NCI-H1105 treated with DMSO at 0.1 percent for 48 hours (cell line): Measurements from ENCODE around the gene ABHD17C.
A peak's percentile ranks its signal among the peaks of the same experiment; 100 is the strongest.

ENCODE experiments used
- DNase-seq: peaks from one replicate; lab custom pipeline; 2025; lab: John Stamatoyannopoulos, UW

ABHD17C gene

DNA sequence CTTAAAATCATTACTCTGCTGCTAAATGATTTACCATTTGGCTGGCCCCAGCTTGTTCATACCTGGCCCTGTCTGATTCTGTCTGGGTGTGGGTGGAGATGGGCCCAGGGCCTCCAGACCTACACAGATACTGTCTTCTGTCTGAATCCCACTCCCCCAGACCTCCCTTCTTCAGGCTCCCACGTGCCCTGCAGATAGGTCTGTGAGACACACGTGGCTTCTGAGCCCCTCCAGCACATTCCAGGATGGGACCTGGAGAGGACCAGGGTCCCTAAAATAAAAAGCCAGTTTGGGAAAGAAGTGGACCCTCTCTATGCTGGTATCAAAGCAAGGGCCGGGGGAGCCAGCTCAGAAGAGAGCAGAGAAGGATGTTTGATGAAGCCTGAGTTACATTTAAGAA, 69.4 kb downstream of the ABHD17C start:
- no peak for DNase-seq

DNA sequence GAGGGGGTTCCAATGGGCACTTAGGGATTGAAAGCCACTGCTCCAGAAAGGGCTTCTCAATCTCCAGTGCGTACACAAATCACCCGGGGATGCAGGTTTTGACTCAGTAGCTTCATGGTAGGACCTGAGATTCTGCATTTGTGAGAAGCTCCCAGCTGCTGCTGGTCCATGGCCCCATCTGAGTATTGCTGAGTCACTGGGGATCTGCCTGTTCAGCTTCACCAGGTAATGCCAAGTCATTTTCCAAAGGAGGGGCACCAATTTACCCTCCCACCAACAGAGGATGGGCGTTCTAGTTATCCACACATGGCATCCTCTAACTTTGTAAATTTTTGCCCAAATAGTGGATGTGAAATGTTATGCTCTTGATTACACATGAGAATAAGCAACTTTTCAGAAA, 71.2 kb downstream of the ABHD17C start:
- no peak for DNase-seq

DNA sequence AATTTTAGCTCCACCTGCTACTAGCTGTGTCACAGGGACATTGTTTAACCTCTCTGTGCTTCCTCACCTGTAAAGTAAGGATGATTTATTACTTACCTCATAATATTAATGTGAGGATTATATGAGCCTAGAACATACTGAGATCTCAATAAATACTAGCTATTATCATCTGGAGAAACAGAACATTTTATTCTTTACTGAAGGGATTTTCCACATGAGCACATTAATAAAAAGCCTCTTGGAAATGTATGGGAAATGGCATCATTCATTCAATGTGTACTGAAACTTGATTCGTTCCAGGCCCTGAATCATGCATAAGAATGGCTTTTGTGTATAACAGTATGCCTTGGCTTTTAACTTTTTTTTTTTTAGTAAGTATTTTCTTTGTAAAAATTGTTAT, 73.0 kb downstream of the ABHD17C start:
- DNase-seq: no peak

DNA sequence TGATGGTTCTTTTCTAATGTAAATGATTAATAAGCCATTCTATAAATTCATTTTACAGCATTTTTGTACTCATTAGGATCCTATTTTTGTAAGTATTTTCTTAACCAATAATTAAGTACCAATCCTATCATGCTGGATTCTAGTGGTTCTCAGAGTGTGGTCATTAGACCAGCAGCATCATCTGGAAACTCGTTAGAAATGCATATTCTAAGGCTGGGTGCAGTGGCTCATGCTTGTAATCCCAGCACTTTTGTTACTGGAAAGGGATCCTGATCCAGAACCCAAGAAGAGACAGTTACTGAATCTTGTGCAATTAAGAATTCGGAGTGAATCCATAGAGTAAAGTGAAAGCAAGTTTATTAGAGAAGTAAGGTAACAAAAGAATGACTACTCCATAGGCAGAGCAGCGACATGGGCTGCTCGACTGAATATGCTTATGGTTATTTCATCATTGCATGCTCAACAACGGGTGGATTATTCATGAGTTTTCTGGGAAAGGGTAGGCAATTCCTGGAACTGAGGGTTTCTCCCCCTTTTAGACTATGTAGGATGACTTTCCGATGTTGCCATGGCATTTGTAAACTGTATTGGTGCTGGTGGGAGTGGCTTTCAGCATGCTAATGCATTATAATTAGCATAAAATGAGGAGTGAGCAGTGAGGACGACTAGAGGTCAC, 74.2 kb downstream of the ABHD17C start:
- no peak for DNase-seq

DNA sequence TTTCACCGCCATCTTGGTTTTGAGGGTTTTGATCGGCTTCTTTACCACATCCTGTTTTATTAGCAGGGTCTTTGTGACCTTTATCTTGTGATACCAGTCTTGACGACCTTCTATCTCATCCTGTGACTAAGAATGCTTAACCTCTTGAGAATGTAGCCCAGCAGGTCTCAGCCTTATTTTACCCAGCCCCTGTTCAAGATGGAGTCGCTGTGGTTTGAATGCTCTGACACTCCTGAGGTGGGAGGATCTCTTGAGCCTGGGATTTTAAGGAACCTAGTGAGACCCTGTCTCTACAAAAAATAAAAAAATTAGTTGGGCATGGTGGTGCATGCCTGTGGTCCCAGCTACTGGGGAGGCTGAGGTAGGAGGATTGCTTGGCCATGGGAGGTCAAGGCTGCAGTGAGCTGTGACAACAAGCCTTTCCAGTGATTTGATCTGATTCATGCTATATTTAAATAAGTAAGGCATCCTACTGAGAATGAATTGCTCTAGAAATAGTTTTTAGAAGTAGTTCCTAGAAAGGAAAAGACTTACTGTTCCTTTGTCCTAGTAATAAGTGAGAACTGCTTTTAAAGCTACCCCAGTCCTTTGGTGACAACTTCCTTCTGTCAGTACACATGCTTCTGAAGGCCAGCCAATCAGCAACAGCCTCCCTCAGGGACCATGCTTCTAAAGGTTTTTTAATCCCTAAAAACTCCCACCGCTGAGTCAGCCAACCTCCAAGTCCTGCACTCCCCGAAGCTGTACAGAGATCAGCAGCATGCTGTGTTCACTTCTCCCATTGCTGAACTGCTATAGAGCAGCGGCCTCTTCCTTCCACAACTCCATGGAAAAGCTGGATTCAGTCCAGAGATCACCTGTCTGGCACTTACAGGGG, 75.0 kb downstream of the ABHD17C start:
- peak; percentile 13 for DNase-seq

DNA sequence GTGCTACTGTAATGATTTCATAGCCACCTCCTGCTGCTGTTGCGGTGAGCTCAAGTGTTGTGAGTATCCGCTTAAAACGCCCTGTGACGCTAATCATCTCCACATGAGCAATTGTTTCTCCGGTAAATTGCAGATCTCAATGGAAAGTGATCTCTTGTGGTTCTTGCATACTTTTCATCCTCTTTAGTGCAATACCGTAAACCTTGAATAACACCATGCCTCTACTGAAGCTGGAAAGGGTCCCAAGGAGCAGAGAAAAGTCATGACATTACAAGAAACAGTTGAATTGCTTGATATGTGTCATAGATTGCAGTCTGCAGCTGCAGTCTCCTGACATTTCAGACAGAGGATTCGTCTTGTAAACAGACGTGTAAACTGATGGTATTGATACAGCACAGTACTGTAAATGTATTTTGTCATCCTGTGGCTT, 78.0 kb downstream of the ABHD17C start:
- no peak for DNase-seq

DNA sequence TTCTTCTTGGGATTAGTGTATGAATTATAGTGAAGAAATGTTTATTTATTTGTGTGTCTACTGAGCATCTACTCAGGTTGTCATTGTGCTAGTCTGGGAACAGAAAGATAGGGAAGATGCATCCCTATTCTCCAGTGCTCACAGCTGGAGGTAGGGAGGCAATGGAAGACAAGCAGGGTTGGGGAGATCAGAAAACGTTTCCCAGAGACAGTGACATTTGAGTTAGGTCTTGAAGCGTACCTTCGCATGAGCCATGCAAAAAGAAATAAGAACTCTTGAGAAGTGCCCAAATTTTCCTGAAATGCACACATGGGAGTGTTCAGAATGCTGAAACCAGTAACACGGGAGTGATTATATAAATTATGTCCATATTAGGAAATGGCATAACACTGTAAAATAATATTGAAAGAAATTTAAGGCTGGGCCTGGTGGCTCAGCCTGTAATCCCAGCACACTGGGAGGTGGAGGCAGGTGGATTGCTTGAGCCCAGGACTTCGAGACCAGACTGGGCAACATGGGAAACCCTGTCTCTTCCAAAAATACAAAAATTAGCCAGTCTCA, 78.8 kb downstream of the ABHD17C start:
- no peak for DNase-seq

DNA sequence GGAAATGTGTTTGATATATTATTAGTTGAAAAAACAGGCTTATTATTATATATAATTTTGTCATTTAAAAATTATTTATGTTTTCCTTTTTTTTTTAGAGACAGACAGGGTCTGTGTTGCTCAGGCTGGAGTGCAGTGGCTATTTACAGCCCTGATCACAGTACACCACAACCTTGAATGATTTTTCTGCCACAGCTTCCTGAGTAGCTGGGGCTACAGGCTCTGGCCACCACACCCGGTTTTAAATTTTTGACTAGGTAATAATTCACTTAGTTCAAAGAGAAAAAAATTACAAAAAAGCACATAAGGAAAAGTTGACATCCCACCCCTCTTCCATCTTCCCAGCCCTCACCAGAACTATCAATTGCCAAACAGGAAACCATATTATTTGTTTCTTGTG, 79.4 kb downstream of the ABHD17C start:
- no peak for DNase-seq

DNA sequence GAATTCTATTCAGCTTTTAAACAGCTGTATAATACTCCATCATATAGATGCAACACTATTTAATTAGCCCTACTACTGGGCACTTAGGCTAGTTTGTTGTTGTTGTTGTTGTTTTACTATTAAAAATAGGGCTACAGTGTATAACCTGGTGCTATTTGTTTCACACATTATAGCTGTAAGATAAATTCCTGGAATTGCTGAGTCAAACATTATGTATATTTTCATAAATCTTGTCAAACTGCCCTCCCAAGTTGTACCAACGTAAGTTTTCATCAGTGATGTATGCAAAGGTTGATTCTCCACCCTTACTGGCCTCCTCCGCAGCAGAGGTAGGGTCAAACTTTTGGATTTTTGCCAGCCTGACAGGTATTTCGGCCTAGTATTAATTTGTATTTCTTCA, 80.2 kb downstream of the ABHD17C start:
- no peak for DNase-seq

DNA sequence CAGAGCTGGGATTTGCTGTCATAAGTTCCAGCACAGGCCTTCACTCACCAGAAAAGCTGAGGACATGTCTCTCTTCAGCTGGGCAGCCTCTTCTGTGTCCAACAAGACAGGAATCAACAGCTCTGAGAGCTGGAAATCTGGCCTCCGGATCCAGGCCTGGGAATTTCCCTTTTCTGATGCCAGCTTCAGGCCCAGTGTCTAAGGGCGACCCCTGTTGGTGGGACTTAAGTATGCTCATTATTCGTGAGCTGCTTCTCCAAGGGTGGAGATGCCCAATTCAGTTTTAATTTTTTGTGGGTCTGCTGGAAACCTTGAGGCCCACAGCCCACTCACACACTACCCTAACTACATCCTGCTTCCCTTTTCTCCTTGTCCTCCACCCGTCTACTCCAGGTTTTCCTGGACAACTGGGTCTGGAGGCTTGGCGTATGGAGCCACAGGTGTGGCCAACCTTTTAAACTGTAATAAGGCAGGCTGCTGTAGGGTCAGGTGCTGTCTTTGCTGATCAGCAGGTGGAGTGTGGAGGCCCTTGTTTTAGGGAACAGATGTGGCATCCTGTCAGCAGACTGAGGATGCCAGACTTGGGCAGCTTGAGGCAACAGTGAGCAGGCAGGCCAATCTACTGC, 81.4 kb downstream of the ABHD17C start:
- DNase-seq: peak; percentile 47

DNA sequence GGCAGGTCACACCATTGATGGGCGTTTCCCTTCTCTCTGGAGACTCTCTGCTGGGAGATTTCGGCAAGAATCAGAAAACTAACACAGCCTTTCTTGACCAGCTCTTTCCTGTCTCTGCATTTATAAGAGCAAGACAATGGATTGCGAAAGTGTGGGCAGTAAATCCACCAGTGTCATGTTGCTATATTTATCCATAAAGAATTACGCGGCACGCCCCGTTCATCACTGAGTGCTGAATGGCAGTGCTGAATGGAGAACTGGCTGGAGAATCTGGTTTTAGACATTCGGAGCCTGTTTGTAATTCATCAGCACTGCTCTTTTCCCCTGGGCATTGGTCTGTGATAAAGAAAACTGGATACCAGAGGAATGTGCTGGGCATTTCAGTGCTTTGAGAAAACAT, 82.0 kb downstream of the ABHD17C start:
- DNase-seq: no peak

DNA sequence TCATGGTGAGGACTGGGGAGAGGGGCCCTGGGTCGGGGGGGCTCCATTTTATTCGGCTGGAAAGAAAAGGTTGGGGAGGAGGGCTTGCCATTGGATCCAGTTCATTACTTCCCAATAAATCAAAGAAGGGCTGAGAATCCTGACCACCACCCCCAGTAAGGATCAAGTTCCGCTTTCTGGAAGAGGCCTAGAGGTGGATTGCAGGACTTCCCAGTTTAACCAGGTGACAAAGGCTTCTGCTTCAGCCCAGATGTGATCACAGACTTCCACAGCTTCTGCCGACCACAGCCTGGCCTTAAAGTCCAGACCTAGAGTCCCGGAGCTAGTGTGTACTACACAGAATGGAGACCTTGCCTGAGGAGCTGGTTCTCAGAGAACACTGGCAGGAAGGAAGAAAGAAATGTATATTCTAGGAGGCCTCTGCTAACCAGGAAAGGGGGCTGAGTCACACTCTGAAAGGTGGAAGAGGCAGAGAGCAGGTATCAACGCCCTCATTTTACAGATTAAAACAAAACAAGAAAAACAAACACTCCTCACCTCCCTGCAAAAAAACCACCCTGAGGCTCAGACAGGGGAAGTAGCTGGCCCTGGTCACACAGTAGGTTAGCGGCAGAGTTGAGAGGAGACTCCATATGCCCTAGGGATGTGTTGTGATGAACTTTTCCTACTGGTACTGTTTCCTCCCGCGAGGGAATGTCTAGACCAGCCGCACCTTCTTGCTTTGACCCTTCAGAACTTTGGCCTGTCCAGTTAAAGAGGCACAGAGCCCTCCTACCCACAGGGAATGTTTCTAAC, 82.9 kb downstream of the ABHD17C start:
- no peak for DNase-seq

DNA sequence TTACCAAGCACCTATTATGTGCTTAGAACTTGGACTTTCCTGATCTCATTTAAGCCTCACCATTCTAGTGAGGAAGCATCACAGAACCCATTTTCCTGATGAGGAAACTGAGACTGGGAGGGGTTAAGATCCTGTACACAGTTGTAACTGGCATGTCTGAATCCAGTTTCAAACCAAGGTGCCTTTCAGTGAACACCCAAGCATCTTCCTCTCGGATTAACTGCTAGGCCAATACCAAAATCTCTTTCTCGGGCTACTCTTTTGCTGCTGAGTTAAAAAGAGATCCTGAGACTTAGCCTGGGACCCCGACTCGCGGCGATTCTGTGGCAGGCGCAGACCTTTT, 83.5 kb downstream of the ABHD17C start:
- no peak for DNase-seq

DNA sequence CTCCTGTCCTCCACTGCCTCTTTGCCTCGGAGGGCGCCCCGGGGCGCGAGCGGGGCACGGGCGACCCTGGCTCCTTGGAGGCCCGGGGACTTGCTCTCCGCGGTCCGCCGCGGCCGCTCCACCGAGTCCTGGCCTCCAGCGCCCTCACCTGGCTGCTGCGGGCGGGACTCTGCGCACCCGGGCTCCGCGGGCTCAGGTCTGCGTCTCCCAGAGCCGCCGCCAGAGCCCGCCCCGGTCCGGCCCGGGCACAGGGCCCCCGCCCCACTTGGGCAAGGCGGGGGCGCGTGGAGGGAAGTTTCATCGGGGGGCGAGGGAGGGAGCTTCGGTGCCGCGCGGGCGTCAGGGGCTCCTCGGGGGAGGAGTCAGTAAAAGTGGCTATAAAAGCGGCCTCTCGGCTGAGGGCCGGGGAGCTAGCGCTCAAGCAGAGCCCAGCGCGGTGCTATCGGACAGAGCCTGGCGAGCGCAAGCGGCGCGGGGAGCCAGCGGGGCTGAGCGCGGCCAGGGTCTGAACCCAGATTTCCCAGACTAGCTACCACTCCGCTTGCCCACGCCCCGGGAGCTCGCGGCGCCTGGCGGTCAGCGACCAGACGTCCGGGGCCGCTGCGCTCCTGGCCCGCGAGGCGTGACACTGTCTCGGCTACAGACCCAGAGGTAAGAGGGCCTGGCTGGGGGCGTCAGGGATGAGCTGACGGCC, 84.0 kb downstream of the ABHD17C start, which contains the start of gene CEMIP:
Gene CEMIP (plus strand): TSS at position 407 of the 694 bp plus-strand sequence. CDS start 94,510 bp downstream, outside the sequence.
- DNase-seq: peak; percentile 36

DNA sequence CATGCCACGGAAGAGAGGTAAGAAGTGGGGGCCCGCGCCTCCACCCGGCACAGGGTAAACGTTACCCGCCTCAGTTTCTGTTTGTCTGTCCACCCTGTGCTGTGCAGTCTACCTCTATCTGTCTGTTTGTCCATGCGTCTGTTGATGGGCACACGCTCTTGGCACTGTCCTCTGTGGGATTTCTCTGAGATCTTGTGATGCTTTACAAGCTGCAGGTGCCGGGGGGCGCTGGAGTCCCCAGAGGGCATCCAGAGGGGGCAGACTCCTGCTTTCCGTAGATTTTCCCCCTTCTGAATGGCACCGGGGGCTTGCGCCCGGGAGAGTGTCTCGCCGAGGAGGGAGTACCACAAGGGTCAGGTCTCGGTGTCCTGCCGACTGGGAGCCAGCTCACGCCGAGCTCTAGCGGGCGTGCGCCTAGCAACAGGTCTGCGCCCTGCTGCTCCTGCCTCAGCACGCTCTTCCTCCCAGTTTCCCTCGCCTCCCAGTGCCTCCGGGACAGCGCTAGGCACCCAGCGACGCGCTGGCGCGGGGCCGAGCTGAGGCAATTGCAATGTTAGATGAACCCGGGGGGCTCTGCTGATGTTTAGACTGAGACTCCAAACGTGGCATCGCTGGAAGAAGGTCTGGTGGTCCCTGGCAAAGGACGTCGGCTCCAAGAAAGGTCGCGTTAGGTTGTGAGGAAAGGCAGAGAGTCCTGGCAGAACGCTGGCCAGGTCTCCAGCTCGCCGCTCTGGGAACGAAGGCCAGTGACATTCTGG, 84.7 kb downstream of the ABHD17C start:
- DNase-seq: peak; percentile 26

DNA sequence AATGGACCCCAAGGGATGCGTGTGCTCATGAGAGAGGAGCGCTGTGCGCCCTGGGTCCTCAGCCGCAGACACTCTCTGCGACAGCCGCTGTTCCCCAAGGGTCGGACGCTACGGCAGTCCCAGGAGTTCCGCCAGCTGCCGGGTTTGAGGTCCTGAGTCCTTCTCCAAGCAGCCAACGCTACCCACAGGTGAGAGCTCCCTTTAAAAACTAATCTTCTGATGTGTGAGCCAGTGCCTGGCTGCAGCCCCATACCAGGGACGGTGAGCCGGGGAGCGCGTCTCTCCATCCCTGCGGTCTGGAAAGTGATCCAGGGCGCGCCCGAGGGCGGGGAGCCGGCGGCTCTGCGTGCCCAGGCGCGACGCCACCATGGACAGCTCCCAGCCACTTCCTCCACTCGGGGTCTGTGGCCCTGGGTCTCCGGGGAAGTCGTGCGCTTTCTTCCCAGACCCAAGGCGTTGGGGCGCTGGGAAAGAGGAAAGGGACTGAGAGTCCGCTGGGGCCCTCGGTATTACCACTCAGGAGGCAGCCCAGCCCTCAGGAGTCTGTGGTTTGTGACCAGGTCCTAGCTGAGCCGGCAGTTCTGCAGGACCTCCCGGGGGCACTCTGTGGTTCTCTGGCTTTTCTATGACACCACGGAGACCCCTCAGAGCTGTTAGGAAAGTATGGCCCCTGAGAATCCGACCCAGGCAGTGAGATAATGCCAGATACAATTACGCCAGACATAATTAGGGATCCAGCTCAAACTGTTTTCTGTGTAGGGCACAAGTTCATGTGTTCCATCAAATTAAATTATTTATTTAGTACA, 85.5 kb downstream of the ABHD17C start:
- DNase-seq: no peak

DNA sequence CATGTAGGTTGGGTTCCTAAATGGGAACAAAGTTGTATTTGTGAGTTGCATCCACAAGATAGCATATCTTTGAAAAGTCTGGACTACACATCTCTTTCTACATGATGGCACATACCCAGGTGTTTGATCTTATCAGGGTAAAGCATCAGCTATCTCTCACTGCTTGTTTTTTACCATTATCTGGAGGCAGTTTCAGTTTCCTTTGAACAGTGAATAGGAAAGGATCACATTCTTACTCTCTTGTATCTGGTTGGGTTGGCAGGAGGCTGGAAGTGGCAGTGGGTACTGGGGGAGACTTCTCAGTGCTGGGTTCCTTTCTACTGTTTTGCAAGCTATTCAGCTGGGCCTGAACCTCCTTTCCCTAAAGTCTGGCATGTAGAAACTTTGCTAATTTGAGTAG, 88.2 kb downstream of the ABHD17C start:
- no peak for DNase-seq

DNA sequence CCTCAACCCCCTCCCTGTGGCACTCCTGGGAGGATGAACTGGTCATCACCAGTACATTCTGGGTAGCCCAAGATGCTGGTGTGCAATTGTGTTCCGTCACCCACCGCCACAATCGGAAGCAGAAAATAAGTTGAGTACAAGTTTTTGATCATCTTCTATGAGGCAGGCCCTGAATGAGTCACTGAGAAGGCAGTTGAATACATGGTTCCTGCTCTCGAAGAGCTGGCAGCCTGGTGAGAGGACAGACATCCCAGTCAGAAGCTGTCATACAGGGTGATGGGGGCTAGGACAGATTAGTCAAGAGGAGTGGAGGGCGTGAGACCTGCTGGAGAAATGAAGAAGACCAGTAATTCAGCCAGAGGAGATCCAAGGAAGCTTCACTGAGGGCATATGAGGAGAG, 90.2 kb downstream of the ABHD17C start:
- no peak for DNase-seq

DNA sequence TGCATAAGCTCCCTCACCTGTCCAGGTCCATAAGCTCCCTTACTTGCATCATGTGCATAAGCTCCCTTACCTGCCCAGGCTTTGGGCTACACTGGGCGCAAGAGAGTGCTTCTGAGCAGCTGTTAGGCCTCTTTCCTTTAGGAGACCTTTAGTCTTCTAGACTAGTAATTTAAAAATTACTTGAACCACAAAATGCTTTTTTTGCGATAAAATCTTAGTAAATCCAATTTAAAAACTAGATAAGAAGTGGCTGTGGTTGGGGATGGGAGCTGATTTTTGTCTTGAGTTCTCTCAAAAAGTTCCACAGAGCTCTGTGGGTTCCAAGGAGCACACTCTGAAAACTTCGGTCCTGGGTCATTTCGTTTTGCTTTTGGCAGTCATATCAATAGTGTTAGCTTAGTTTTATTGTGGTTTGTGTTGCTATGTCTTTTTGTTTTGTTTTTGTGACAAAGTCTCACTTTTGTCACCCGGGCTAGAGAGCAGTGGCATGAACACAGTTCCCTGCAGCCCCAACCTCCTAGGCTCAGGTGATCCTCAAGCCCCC, 90.8 kb downstream of the ABHD17C start:
- DNase-seq: no peak
